HEK293 (cell line): ENCODE measurements around the gene KLF16.

Source experiments
- CTCF ChIA-PET: fragments of 350-600 bp; formaldehyde crosslinking; extraction: SDS; loops from one replicate; lab custom pipeline; 2021; ENCODE audit warnings: antibody characterized with exemption; lab: Yijun Ruan, JAX
- POLR2A ChIA-PET: fragments of 300-600 bp; formaldehyde crosslinking; extraction: SDS; loops from one replicate; lab custom pipeline; 2020; ENCODE audit warnings: antibody characterized with exemption, inconsistent platforms; lab: Yijun Ruan, JAX
- H3K27ac ChIP-seq: fragments of 200-500 bp; sonication (Bioruptor generic); 2 replicates; pipeline ENCODE4 v1.5.1; 2014; ENCODE audit warnings: low read depth, low read length, control low read depth, inconsistent platforms; ENCODE audit errors: extremely low read depth
- H3K36me3 ChIP-seq, 2 experiments: fragments of 200-500 bp in 1 of 2; sonication (Bioruptor generic) in 1 of 2; 1 replicate in 1 of 2; 2 replicates in 1 of 2; pipeline ENCODE4 v1.5.1; 2014 to 2017; ENCODE audit warnings: inconsistent platforms in 2 of 2, low read length in 2 of 2; ENCODE audit not compliant: control insufficient read depth in 2 of 2, insufficient read depth in 1 of 2
- H3K4me1 ChIP-seq: fragments of 200-500 bp; sonication (Bioruptor generic); 2 replicates; pipeline ENCODE4 v1.5.1; 2014; ENCODE audit warnings: mild to moderate bottlenecking, low read length, inconsistent platforms; ENCODE audit not compliant: control insufficient read depth, insufficient read depth
- H3K4me3 ChIP-seq: 2 replicates; pipeline ENCODE4 v1.5.1; 2011; ENCODE audit warnings: low read depth, mild to moderate bottlenecking, control low read depth, low read length, moderate library complexity
- H3K9me3 ChIP-seq: fragments of 200-500 bp; sonication (Bioruptor generic); 2 replicates; pipeline ENCODE4 v1.5.1; 2014; ENCODE audit warnings: low read depth, low read length, inconsistent platforms; ENCODE audit not compliant: control insufficient read depth, insufficient read depth
- GLIS2 ChIP-seq: fragments of 450-650 bp; formaldehyde crosslinking; IDR thresholded peaks from 2 replicates; pipeline ENCODE4 v1.5.1; 2016; ENCODE audit warnings: missing biosample characterization, missing genetic modification characterization
- KLF1 ChIP-seq: fragments of 450-650 bp; formaldehyde crosslinking; IDR thresholded peaks from 2 replicates; pipeline ENCODE4 v1.5.1; 2016; ENCODE audit warnings: missing biosample characterization, missing genetic modification characterization
- KLF10 ChIP-seq: fragments of 450-650 bp; IDR thresholded peaks from 2 replicates; pipeline ENCODE4 v1.5.1; 2018; ENCODE audit warnings: missing biosample characterization, mild to moderate bottlenecking, missing genetic modification characterization
- KLF17 ChIP-seq: fragments of 450-650 bp; formaldehyde crosslinking; IDR thresholded peaks from 2 replicates; pipeline ENCODE4 v1.5.1; 2016; ENCODE audit warnings: missing biosample characterization, missing genetic modification characterization
- PBX3 ChIP-seq: sonication (generic); formaldehyde crosslinking; IDR thresholded peaks from 2 replicates; pipeline ENCODE4 v1.8.1; 2022; ENCODE audit warnings: mild to moderate bottlenecking, moderate library complexity, missing genetic modification reagents
- RBAK ChIP-seq: fragments of 450-650 bp; formaldehyde crosslinking; IDR thresholded peaks from 2 replicates; pipeline ENCODE4 v1.5.1; 2016; ENCODE audit warnings: missing biosample characterization, missing genetic modification characterization
- SP2 ChIP-seq: fragments of 450-650 bp; formaldehyde crosslinking; IDR thresholded peaks from 2 replicates; pipeline ENCODE4 v1.5.1; 2016; ENCODE audit warnings: missing biosample characterization, missing genetic modification characterization
- SP3 ChIP-seq: fragments of 450-650 bp; formaldehyde crosslinking; IDR thresholded peaks from 2 replicates; pipeline ENCODE4 v1.5.1; 2016; ENCODE audit warnings: missing biosample characterization, missing genetic modification characterization
- SP7 ChIP-seq: fragments of 450-650 bp; formaldehyde crosslinking; IDR thresholded peaks from 2 replicates; pipeline ENCODE4 v1.5.1; 2016; ENCODE audit warnings: missing biosample characterization, missing genetic modification characterization
- YY2 ChIP-seq: fragments of 450-650 bp; formaldehyde crosslinking; IDR thresholded peaks from 2 replicates; pipeline ENCODE4 v1.5.1; 2016; ENCODE audit warnings: missing biosample characterization, missing genetic modification characterization
- ZBTB20 ChIP-seq: fragments of 450-650 bp; formaldehyde crosslinking; IDR thresholded peaks from 2 replicates; pipeline ENCODE4 v1.5.1; 2016; ENCODE audit warnings: missing biosample characterization, missing genetic modification characterization
- ZBTB21 ChIP-seq: fragments of 450-650 bp; formaldehyde crosslinking; IDR thresholded peaks from 2 replicates; pipeline ENCODE4 v1.5.1; 2017; ENCODE audit warnings: missing biosample characterization, missing genetic modification characterization
- ZBTB48 ChIP-seq: fragments of 450-650 bp; formaldehyde crosslinking; IDR thresholded peaks from 2 replicates; pipeline ENCODE4 v1.5.1; 2016; ENCODE audit warnings: missing biosample characterization, missing genetic modification characterization
- ZBTB8A ChIP-seq: fragments of 450-650 bp; formaldehyde crosslinking; IDR thresholded peaks from 2 replicates; pipeline ENCODE4 v1.5.1; 2016; ENCODE audit warnings: missing biosample characterization, missing genetic modification characterization
- ZNF133 ChIP-seq: fragments of 450-650 bp; formaldehyde crosslinking; IDR thresholded peaks from 2 replicates; pipeline ENCODE4 v1.5.1; 2016; ENCODE audit warnings: missing biosample characterization, missing genetic modification characterization
- ZNF146 ChIP-seq: fragments of 450-650 bp; formaldehyde crosslinking; IDR thresholded peaks from 2 replicates; pipeline ENCODE4 v1.5.1; 2016; ENCODE audit warnings: missing biosample characterization, missing genetic modification characterization
- ZNF174 ChIP-seq: fragments of 450-650 bp; formaldehyde crosslinking; IDR thresholded peaks from 2 replicates; pipeline ENCODE4 v1.5.0; 2017; ENCODE audit warnings: missing biosample characterization, mild to moderate bottlenecking, missing genetic modification characterization
- ZNF2 ChIP-seq: fragments of 450-650 bp; formaldehyde crosslinking; IDR thresholded peaks from 2 replicates; pipeline ENCODE4 v1.5.1; 2016; ENCODE audit warnings: missing biosample characterization, missing genetic modification characterization
- ZNF214 ChIP-seq: fragments of 450-650 bp; formaldehyde crosslinking; IDR thresholded peaks from 2 replicates; pipeline ENCODE4 v1.5.1; 2017; ENCODE audit warnings: missing biosample characterization, mild to moderate bottlenecking, missing genetic modification characterization, borderline replicate concordance
- ZNF223 ChIP-seq: fragments of 450-650 bp; formaldehyde crosslinking; IDR thresholded peaks from 2 replicates; pipeline ENCODE4 v1.5.1; 2016; ENCODE audit warnings: missing biosample characterization, missing genetic modification characterization
- ZNF274 ChIP-seq, 2 experiments: fragments of 200-500 bp in 1 of 2; fragments of 450-650 bp in 1 of 2; sonication (Bioruptor generic) in 1 of 2; formaldehyde crosslinking in 1 of 2; IDR thresholded peaks; 2 replicates each; pipeline versions ENCODE4 v1.5.1 to v1.6.1; 2014 to 2016; ENCODE audit warnings: borderline replicate concordance in 1 of 2, inconsistent platforms in 1 of 2, low read length in 1 of 2, missing biosample characterization in 1 of 2, missing genetic modification characterization in 1 of 2
- ZNF302 ChIP-seq: fragments of 450-650 bp; formaldehyde crosslinking; IDR thresholded peaks from 2 replicates; pipeline ENCODE4 v1.5.1; 2016; ENCODE audit warnings: missing biosample characterization, missing genetic modification characterization, low read depth
- ZNF521 ChIP-seq: fragments of 450-650 bp; formaldehyde crosslinking; IDR thresholded peaks from 2 replicates; pipeline ENCODE4 v1.5.1; 2017; ENCODE audit warnings: missing biosample characterization, mild to moderate bottlenecking, missing genetic modification characterization
- ZNF544 ChIP-seq: fragments of 450-650 bp; formaldehyde crosslinking; IDR thresholded peaks from 2 replicates; pipeline ENCODE4 v1.5.0; 2017; ENCODE audit warnings: missing biosample characterization, missing genetic modification characterization
- ZNF549 ChIP-seq: fragments of 450-650 bp; IDR thresholded peaks from 2 replicates; pipeline ENCODE4 v1.5.1; 2018; ENCODE audit warnings: missing biosample characterization, missing genetic modification characterization, mild to moderate bottlenecking, inconsistent platforms, moderate library complexity
- ZNF561 ChIP-seq: fragments of 450-650 bp; IDR thresholded peaks from 2 replicates; pipeline ENCODE4 v1.5.1; 2018; ENCODE audit warnings: missing biosample characterization, missing genetic modification characterization, borderline replicate concordance
- ZNF600 ChIP-seq: fragments of 450-650 bp; formaldehyde crosslinking; IDR thresholded peaks from 2 replicates; pipeline ENCODE4 v1.5.1; 2016; ENCODE audit warnings: missing biosample characterization, missing genetic modification characterization
- ZNF624 ChIP-seq: fragments of 450-650 bp; formaldehyde crosslinking; IDR thresholded peaks from 2 replicates; pipeline ENCODE4 v1.5.1; 2017; ENCODE audit warnings: missing biosample characterization, missing genetic modification characterization
- ZNF626 ChIP-seq: fragments of 450-650 bp; sonication (Bioruptor Pico); formaldehyde crosslinking; IDR thresholded peaks from 2 replicates; pipeline ENCODE4 v1.5.1; 2018; ENCODE audit warnings: missing biosample characterization, missing genetic modification characterization, inconsistent platforms
- ZNF629 ChIP-seq: fragments of 450-650 bp; formaldehyde crosslinking; IDR thresholded peaks from 2 replicates; pipeline ENCODE4 v1.5.1; 2017; ENCODE audit warnings: missing biosample characterization, missing genetic modification characterization
- ZNF670 ChIP-seq: fragments of 450-650 bp; formaldehyde crosslinking; IDR thresholded peaks from 2 replicates; pipeline ENCODE4 v1.5.1; 2016; ENCODE audit warnings: missing biosample characterization, missing genetic modification characterization, low read depth
- ZNF677 ChIP-seq: fragments of 450-650 bp; IDR thresholded peaks from 2 replicates; pipeline ENCODE4 v1.5.0; 2018; ENCODE audit warnings: missing biosample characterization, mild to moderate bottlenecking, missing genetic modification characterization, moderate library complexity
- ZNF76 ChIP-seq: fragments of 450-650 bp; formaldehyde crosslinking; IDR thresholded peaks from 2 replicates; pipeline ENCODE4; 2016; ENCODE audit warnings: low read depth, missing biosample characterization, missing genetic modification characterization, borderline replicate concordance
- ZNF837 ChIP-seq: fragments of 450-650 bp; formaldehyde crosslinking; IDR thresholded peaks from 2 replicates; pipeline ENCODE4 v1.5.1; 2016; ENCODE audit warnings: missing biosample characterization, missing genetic modification characterization
- ZSCAN30 ChIP-seq: fragments of 450-650 bp; IDR thresholded peaks from 2 replicates; pipeline ENCODE4 v1.5.1; 2018; ENCODE audit warnings: missing biosample characterization, mild to moderate bottlenecking, missing genetic modification characterization, moderate library complexity

Gene KLF16

DNA sequence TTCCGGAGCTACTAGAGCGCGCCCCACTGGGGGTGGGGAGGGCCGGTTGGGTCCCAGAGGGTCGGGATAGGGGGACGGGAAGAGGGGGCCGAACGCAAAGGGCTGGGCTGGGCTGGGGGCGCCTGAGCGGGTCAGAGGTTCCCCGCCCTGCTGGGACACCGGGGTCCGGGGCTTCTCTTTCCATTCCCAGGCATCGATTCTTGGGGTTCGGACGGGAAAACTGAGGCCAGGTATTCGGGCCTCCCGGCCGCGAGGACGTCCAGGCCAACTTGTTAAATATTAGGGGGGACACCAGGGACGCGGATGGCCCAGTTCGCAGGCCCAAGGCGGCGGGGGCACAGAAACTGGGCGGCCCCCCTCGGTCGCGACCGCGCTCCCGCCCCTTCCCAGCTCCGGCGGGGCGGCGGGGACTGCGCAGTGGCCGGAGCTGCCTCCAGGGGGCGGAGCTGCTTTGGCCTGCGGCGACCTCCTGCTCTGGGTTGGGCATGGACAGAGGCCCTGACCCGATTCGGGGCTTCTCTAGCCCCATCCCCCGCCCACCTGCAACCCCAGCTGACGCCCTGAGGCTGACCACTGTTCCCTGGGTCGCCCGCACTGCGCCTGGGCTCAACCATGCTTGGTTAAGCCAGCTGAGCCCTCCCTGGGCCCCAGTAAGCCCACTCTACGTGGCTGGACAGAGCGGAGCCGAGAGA is 1.2 kb upstream of the KLF16 start (continued):
- TF ChIP-seq SP3 (peak; percentile 64), SP7 (tag by site-specific recombination) (peak; percentile 7), ZNF2 (tag by site-specific recombination) (peak; percentile 79), ZNF302 (tag by site-specific recombination) (no peak), ZNF223 (no peak), ZNF521 (no peak), ZNF133 (tag by site-specific recombination) (no peak), GLIS2 (0 out of 2 replicates have a peak, but pooled peaks have one; percentile 27), ZSCAN30 (tag by site-specific recombination) (peak; percentile 18; the same call in 1 of the 2 replicates), SP2 (tag by site-specific recombination) (peak; percentile 24), YY2 (tag by site-specific recombination) (no peak), ZNF76 (peak; percentile 12; the same call in 1 of the 2 replicates), ZBTB20 (tag by site-specific recombination) (peak; percentile 30)

- ChIA-PET CTCF (interaction anchor here (0.9 to 1.1 kb wide), 5 partner anchors 8 to 38 kb away, joined by 3 to 5 read pairs (median 4); no protein-coding TSS in a partner anchor), POLR2A (interaction anchor here (0.6 to 1.6 kb wide), 3 partner anchors 12 to 481 kb away, joined by 3 to 18 read pairs (median 3); no protein-coding TSS in a partner anchor)
- peaks cover 19% of the 10 kb centered on the region for H3K4me1 ChIP-seq
- H3K36me3 ChIP-seq, result no peaks in the 10 kb centered on the region; a peak in 1 of 3 replicates
- no peaks in the 10 kb centered on the region for H3K9me3 ChIP-seq
- H3K4me3 ChIP-seq, result peak overlapping the region; percentile 60
- peak overlapping the region; percentile 82 for H3K27ac ChIP-seq
- TF ChIP-seq ZNF626 (no peak), KLF10 (peak; percentile 97), KLF17 (peak; percentile 90), ZBTB8A (tag by site-specific recombination) (peak; percentile 89), ZNF549 (tag by site-specific recombination) (no peak), ZNF174 (tag by site-specific recombination) (no peak), ZNF544 (tag by site-specific recombination) (no peak), ZBTB48 (no peak), ZNF677 (no peak), ZNF670 (tag by site-specific recombination) (no peak), ZNF837 (no peak), SP3 (peak; percentile 86), RBAK (tag by site-specific recombination) (no peak), ZNF561 (0 out of 2 replicates have a peak, but pooled peaks have one; percentile 22), ZNF600 (tag by site-specific recombination) (no peak), ZNF146 (tag by site-specific recombination) (no peak), ZBTB21 (tag by site-specific recombination) (no peak), KLF1 (tag by site-specific recombination) (peak; percentile 73), ZNF629 (tag by site-specific recombination) (0 out of 2 replicates have a peak, but pooled peaks have one; percentile 21), ZNF214 (tag by site-specific recombination) (no peak), ZNF274 (IDR thresholded peaks at IDR 0.05; ENCODE audit: low read length) (no peak), ZNF274 (tag by site-specific recombination; IDR thresholded peaks at IDR 0.05; ENCODE audit: borderline replicate concordance) (no peak), PBX3 (CRISPR knock-in tag) (no peak), ZNF624 (tag by site-specific recombination) (no peak)
These were observed 480 bp upstream of the KLF16 start for GRCh38 chr19:1863638-1864479.
